DMS153 treated with DMSO at 0.1 percent for 48 hours (cell line): ENCODE data around the gene ENPP1.

Experiments
- DNase-seq: peaks from one replicate; lab custom pipeline; 2025; ENCODE audit not compliant: unreplicated experiment; lab: John Stamatoyannopoulos, UW

ENPP1 gene

DNA sequence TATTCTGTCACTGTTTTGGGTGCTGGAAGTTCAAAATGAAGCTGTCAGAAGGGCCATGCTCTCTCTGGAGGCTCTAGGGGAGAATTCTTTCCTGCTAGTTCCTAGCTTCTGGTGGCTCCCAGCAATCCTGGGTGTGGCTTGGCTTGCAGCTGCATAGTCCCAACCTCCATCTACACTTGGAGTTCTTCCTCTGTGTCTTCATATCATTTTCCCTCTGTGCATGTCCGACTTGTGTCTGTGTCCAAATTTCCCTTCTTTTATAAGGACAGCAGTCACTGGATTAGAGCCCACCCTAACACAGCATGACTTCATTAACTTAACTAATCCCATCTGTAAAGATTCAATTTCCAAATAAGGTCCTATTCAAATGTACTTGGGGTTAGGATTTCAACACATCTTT is 23.3 kb upstream of the ENPP1 start:
- DNase-seq, result no peak

DNA sequence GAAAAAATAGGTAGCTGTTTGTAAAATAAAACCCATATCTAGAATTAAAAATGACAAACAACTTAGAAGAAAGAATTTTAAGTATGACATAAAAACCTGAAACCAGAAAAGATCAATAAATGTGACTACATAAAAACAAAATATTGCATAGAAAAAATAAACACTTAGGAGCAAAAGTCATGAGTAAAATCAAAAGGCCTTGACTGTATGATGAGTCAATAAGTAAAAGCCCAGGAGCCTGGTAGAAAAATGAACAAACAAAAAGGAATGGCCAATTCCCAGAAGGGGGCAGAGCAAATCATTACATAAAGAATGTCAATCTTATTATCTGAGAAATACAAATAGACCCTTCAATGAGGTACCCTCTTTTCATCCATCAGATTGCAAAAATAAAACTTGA is 20.7 kb upstream of the ENPP1 start:
- DNase-seq, result no peak

DNA sequence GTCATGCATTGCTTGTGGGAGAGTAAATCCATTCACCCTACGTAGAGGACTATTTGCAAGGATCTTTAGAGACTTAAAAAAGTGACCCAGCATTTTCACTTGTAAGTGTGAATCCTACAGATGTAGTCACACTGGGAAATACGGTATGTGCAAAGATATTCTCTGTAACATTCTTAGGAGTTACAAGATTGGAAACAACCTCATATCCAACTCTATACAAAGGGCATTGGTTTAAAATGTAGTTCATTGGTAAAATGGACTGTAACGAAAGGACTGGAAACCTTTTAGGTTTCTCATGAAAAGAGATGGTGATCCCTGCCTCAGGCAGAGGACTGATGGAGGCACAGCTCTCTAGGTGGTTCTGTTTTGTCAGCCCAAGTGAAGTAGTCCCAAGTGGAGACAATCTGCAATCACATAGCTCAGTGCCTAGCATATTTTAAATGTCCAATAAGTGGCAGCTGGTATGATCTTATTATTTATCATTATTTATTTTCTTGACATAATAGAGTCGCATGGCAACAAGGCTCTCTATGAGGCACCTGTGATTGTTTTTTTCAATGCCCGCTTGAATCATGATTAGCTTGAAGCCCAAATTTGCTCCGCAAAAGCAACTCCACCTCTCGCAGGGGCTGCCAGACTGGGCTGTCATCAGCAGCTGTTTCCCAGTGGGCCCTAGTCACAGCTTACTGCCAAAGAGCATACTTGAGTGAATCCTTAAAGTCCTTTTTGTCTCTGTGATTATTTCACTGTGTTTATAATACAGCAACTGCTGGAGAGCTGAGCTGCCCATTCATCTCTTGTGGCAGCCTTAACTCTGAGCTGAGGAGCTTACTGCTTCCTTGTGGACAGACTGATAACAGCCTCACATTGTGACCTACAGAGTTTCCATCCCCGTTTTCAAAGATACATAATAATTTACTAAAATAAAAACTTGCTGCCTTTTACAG is 19.8 kb upstream of the ENPP1 start:
- no peak for DNase-seq

DNA sequence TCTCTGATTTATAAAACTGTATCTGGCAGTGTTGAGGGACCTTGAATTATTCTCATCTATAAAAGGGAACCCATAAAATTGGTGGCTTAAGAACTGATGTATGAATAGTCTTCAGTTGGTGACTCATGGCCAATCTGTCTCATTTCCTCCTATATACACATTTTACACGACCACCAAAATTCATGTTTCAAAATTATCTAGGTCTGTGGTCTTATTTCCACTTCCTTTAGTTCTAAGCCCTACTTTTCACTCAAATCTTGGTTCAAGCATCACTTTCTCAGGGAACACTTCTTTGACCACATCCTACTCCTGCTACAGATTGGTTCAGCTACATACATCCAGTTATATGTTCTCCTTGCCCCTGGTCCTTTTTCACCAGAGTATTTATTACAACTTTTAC is 18.6 kb upstream of the ENPP1 start:
- no peak for DNase-seq

DNA sequence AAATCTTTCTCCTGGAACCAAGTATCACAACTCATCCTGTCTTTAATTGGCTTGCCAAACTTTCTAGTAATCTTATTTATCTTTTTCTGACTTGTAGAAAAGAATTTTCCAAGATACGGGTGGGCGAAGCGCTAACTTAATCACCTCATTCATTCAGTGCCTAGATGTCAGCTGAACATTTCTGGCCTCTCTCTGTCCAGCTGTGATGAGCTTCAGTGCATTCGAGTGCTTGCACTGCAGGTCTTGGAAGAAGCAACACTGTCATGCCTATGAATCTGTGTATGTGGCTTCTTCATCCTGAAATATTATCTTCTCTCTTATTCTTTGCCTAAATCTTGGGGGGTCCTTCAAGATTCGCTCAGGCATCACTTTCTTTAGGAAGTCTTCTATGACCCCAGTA is 16.3 kb upstream of the ENPP1 start:
- DNase-seq, result no peak

DNA sequence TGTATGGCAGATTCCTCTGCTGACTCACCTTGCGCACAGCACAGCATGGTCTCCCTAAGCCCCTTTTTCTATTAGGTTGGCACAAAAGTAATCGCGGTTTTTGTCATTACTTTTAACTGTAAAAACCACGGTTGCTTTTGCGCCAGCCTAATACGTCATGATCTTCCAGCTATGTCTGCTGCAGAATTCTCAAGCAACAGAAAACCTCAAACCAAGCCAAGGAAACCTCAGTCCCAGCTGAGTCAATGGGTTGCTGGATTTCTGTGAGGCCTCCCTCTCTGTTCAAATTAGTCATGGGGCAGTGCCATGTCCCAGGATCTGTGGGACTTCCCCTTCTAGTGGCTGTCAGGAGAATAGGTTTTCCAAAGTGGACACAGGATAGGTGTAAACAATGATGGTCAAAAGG is 15.7 kb upstream of the ENPP1 start:
- DNase-seq, result no peak

DNA sequence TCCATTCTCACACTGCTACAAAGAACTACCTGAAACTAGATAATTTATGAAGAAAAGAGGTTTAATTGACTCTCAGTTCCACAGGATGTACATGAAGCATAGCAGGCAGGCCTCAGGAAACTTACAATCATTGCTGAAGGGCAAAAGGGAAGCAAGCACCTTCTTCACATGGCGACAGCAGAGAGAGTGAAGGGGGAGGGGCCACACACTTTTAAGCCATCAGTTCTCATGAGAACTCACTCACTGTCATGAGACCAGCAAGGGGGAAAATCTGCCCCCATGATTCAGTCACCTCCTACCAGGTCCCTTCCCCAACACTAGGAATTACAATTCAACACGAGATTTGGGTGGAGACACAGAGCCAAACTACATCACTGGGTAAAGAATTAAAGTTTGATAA is 12.5 kb upstream of the ENPP1 start:
- DNase-seq, result no peak

DNA sequence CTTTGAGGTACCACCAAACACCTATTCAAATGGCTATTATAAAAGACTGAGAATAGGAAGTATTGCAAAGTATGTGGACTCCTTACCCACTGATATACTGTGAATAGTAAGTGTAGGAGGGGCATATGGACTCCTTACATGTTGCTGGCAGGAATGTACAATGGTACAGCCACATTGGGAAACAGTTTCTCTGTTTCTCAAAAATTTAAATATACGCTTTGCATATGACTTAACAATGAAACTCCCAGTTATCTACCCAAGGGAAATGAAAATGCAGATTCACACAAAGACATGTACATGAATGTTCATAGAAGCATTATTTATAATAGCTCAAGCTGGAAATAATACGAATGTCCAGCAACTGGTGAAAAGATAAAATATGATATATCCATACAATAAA is 5.5 kb upstream of the ENPP1 start:
- no peak for DNase-seq

DNA sequence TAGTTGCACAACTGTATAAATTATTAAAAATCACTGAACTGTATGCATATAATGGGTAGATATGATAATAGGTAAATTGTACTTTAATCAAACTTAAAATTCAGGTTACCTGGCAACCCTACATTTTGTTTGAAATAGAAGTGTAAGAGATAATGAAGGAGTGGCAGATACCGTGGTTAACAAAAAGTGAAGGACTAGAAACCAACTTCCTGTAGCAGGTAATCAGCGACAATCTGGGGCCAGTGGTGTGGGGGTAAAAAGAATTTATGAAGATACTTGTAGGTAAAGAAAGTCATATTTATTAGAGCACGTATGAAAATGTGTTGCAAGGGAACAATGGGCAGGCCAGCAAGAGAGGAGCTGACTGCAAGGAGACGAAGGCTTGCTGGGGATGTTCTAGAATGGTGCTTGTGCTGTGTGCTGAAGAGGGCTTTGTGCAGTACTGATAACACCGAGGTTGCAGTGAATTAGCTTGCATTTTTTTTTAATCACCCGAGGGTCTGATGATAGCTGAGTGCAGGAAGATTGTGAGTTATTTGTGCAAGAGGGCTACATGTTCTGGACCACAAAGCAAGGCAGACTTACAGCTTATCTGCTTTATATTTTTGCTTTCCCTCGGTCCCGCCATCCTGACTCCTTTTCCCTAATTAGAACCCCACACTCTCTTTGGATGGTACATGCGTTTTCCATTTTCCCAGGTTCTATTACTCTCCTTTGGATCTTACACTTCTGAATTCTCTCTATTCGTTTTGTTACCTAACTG is 4.6 kb upstream of the ENPP1 start:
- DNase-seq, result no peak

DNA sequence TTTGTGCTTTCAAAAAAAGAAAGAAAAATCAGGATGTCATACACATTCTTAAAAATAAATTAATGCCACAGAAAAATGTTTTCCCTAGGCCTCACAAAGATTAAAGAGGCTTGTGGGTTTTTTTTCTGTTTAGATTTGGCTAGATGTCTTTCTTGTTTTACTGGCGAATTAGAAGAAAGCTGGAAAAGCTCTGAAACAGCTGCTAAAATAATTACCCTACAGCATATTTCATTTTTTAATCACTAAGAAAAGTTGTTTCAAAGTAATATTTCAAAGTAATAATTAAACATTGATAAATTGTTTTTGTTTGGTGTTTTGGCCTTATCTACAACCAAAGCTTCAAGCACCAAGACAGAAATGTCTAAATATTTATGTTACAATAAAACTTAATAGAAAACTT is 3.7 kb upstream of the ENPP1 start:
- no peak for DNase-seq

DNA sequence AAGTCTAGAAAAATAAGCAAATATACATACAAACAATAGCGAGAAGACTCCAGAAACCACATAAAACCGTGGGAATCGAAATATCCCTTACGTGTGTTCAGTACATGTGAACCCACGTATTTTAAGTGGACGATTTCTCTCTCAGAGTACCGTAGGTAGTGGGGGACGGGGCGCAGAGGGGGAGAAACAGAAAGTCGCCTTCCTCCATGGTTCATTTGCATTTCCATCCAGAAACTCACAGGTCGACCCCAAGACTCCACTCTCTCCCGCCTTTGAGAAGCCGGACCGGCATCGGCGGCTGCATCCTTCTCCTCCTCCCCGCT is 538 bp upstream of the ENPP1 start:
- DNase-seq, result no peak

DNA sequence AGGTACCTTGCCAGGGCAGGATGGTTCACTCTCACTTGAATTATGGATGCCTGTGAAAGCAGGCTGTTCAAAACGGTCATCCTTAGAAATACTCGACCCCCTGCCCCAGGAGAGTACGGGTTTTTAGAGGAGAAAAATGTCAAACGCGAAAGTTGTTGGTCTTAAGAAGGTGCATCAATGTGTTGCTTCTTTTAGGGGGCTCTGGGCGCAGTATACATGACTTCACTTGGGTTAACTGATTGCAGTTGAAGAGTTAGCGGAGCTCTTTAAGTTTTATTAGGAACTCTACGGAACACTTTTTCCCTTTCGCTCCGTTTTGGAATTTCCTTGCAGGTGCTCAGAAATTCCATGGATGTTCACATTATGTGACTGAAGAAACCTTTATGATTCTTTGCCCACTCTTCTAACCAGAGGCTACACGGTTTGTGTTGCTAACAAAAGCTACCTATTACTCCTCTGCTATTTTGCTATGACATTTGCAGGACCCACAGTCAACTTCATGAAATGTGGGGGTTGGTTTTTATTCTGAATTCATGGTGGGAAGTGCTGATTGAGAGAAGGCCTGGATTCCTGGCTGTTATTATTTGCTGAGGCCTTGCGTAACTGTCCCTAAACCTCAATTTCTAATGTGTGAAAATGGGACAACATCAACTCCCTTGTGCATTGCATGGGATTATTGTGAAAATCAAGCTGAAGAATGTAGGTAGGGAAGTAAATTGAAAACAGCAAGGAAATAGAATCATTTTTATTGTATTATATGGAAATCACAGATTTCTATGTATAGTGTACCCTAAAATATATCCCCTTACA is 845 bp downstream of the ENPP1 start:
- DNase-seq, result no peak

DNA sequence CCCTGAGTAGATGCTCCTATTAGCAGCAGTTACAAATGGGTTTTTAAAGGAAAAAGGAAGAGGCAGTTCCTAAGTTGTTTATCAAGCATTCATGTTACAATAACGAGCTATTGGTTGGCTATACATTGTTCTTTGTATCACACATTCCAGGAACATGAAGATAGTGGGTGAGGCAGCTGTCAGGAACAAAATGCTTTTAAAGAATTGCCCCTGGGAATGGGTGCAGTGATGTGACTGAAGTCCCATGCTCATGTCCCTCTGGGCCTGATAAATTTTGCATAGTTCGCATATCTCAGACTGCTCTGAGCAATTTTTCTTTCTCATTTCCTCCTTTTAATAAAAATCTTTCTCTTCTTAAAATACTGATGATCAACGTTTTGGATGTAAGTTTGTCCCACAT is 3.7 kb downstream of the ENPP1 start:
- DNase-seq, result no peak

DNA sequence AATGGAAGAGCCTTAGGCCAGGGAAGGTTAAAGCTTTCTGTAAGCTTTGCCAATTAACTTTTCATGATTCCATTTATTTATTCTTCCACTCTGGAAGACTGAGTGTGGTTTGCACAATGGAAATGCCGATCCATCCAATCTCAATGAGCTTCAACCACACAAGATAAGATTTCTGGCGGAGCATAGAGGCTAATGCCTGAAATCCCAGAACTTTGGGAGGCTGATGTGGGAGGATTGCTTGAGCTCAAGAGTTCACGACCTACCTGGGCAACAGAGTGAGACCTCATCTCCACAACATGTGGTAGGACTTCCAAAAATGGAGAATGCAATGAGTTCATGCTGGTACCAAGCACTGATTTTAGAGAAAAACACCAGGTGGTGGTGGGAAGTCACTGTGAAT is 6.2 kb downstream of the ENPP1 start:
- no peak for DNase-seq

DNA sequence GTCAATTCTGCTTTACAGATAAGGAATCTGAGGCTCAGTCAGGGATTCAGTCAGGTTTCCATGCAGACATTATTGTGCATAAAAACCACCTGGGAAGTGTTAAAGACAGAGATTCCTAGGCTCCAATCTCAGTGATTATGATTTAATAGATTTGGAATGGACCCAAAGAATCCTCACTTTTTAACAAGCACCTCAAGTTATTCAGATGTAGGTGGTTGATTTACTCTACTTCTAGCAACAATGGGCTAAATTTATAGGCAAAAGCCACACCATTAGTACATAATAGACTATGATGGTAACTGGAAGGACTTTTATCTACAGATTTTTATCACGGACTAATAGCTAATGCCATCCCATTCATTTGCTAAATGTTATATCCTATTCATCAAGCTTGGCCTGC is 9.0 kb downstream of the ENPP1 start:
- DNase-seq, result no peak

DNA sequence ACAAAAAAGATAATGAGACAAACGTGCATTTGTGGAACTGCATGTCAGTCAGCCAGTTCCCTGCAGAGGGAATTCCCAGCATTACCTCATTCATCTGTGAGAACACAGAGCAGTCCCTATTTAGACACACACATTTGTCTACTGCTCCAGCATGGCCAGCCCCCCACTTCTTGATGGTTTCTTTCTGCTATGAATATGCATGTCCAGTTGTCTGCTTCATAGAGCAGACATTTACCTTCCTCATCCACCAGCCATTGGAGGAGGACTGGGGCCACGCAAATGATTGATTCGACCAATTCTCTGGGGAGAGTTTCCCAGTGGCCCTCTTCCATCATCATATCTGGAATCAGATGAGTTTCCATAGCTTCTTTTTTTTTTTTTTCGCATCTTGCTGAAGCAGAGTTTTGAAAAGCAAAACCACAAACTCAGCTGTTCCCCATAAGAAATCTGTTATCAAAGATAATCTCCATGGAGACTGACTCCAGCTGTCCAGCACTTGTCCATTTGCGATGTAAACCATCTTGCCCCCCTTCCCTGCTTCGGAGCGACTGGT is 11.8 kb downstream of the ENPP1 start:
- DNase-seq, result no peak

DNA sequence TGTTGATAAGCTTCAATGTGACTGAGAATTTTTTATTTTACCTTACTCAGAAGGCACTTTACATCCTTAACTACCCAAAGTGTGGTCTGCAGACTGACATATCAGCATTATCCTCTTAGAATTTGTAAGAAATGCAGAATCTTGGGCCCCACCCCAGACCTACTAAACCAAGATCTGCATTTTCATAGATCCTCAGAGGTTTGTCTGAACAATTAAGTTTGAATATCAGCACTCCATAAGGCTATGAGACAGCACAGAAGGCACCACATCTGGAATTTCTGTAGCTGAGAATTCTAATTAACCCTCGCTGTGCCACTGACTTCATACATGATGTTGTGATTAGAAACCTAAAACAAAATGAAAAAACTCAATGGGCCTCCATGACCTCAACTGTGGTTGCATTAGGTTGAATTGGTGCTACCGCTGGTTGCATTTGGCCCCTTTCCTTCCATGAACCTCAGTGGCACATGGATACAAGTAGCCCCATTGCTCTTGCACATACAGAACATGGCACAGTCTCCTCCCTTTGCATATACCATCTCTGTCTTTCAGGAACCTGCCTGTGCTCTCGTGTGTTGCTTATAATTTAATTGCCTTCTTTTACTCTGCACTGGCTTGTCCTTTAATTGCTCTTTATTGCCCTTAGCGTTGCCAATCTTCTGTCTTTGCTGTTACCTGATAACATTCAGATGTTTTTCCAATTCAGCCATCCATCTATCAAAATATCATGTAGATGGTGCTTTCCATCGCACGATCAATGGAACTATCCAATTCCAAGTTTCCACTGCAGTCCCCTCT is 13.4 kb downstream of the ENPP1 start:
- no peak for DNase-seq

DNA sequence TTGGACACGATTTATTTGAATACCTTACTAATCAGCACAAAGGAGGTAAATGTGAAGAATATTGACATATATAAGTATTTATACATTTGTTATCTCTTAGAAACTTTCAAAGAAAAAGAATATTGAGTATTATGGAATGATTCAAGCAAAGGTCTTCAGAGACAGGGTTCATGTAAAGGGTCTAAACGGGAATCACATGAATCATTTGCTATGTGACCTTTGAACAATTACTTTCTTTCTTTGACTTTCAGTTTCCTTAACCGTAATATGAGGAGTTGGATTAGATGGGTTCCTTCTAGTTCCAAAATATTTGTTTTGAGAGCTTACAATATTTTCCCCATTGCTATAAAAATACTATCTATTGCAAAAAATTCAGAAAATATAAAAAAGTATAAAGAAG is 14.3 kb downstream of the ENPP1 start:
- DNase-seq, result no peak

DNA sequence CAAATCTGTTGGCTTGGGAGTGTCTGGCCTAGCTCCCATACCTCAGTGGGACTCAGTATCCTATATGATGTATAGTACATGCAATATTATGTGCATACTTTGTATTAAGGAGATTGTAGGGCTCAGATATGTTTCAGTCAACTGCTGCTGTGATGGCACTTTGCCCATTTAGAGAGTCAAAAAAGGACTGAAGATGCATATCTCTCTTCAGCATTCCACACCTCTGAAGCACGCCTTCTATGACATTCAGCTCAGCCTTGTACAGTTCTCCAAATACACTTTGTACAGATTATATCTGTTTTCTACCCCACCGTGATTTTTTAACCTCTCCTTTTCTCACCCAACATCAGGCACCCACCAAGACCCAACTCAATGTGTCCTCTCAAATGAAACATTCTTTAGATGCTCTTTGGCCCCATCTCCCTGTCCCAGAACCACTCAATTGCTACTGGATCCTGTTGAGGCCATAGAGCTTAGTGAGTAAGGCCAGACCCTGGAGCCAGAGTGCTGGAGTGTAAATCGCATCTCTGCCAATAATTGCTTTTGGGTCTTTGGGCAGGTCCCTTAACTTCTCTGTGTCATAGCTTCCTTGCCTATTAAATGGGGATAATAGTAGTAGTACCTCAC is 15.6 kb downstream of the ENPP1 start:
- no peak for DNase-seq

DNA sequence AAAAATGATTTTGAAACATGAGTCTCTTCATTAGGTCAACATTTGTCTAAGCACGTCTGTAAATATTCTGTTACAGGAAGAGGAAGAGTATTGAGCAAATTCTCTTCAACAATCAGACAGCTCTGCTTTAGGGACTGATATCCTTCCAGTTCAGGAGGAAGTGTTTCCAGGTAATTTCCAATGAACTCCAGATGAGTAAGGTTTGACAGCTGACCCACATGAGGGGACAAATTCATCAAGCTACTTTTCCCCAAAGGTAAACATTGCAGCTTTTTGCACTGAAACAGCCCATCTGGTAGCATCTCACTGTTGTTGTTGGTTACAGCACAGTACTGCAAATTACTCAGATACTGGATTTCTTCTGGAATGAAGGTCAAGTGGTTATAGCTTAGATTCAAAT is 18.1 kb downstream of the ENPP1 start:
- no peak for DNase-seq
